Left ventricle myocardium inferior (tissue), 1 donor: Measurements from ENCODE around the gene C9orf78. TPM values are rescaled to one million over a fixed set of nuclear protein-coding genes. Genes with fewer than 3 reads are reported as not detected.
"Not testable (repeated sequence)": the region's sequence is repeated elsewhere in the genome, so short reads cannot be mapped to it uniquely, and the experiment has no call there.

Experiments
- DNase-seq: peaks from one replicate; pipeline ENCODE4 v3.0.0-alpha.2; 2020
- H3K27ac ChIP-seq: fragments of 200-600 bp; replicated peaks from 2 replicates; pipeline ENCODE4 v1.8.0; 2021
- H3K27me3 ChIP-seq: fragments of 200-600 bp; 2 replicates; pipeline ENCODE4 v1.8.0; 2021; ENCODE audit warnings: low read depth
- H3K36me3 ChIP-seq: fragments of 200-600 bp; 2 replicates; pipeline ENCODE4 v1.8.0; 2021
- H3K4me1 ChIP-seq: fragments of 200-600 bp; 2 replicates; pipeline ENCODE4 v1.8.0; 2021
- H3K4me3 ChIP-seq: fragments of 200-600 bp; 2 replicates; pipeline ENCODE4 v1.8.0; 2021; ENCODE audit warnings: mild to moderate bottlenecking, moderate library complexity
- H3K9me3 ChIP-seq: fragments of 200-600 bp; replicated peaks from 2 replicates; pipeline ENCODE4 v1.8.0; 2021
- intact Hi-C: fragments of 100-400 bp; cut with micrococcal nuclease; formaldehyde crosslinking; loops from one replicate; pipeline ENCODE4 v1.11.0; 2022
- total RNA-seq: library from RNA; stranded (reverse); fragmentation: NEBNext Ultra II Directional; extraction: Animal tissue kit (Norgen Biotek cat#: 25700); gene quantifications from one replicate; pipeline ENCODE4 v1.2.1, GENCODE V29; 2021
- TF ChIP-seq, protein P1 (sequence below): fragments of 200-600 bp; IDR thresholded peaks from 2 replicates; pipeline ENCODE4 v1.8.0; 2021; ENCODE audit warnings: antibody characterized with exemption, mild to moderate bottlenecking, borderline replicate concordance
- donor health status: DM: no; HTN: yes; CAD: no; lungs with severe emphysema.

Gene C9orf78
- total RNA-seq, 1 donor from 2014 or later = 30.0 TPM

DNA sequence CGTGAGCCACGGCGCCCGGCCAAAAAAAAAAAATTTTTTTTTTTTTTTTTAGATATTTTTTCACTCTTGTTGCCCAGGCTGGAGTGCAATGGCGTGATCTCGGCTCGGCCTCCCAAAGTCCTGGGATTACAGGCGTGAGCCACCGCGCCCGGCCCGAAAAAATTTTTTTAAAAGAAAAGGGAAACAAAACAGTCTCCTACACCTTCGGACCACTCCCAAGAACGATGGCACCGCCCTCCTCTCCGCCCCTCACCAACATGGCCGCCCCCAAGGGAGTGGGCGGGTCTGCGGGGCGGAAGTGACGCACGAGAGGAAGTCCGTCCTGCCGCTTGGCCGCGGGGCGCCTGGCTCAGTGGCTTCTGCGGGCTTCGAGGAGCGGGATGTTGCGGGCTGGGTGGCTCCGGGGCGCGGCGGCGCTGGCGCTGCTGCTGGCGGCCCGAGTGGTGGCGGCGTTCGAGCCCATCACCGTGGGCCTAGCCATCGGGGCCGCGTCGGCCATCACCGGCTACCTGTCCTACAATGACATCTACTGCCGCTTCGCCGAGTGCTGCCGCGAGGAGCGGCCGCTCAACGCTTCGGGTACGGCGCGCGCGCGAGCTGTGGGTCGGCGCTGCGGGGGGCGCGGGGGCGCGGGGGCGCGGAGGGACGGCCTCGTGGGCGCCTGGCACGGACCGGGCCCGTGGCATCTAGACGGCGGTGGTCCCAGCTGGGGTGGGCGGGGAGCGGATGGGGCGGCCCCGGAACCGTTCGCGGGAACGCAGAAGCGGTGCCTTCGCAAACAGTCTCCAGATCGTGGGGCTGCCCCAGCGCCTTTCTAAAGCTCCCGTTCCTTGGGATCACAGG, 32.0 kb downstream of the C9orf78 start, which contains the start of gene TOR1B:
TSS of gene TOR1B (plus strand) at position 352 of the 843 bp plus-strand sequence. CDS start at position 381, 29 bp downstream.
- TF ChIP-seq, protein P1, sequence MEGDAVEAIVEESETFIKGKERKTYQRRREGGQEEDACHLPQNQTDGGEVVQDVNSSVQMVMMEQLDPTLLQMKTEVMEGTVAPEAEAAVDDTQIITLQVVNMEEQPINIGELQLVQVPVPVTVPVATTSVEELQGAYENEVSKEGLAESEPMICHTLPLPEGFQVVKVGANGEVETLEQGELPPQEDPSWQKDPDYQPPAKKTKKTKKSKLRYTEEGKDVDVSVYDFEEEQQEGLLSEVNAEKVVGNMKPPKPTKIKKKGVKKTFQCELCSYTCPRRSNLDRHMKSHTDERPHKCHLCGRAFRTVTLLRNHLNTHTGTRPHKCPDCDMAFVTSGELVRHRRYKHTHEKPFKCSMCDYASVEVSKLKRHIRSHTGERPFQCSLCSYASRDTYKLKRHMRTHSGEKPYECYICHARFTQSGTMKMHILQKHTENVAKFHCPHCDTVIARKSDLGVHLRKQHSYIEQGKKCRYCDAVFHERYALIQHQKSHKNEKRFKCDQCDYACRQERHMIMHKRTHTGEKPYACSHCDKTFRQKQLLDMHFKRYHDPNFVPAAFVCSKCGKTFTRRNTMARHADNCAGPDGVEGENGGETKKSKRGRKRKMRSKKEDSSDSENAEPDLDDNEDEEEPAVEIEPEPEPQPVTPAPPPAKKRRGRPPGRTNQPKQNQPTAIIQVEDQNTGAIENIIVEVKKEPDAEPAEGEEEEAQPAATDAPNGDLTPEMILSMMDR = no peak
- DNase-seq = peak; percentile 95
- peak within 1 kb of the TSS; percentile 83 for H3K4me3 ChIP-seq
- no peaks in the 10 kb centered on the region for H3K27me3 ChIP-seq
- intact Hi-C loops = no loop called here
- H3K36me3 ChIP-seq = peaks cover 10% of the 10 kb centered on the region
- no peaks in the 10 kb centered on the region for H3K9me3 ChIP-seq
- H3K4me1 ChIP-seq = peaks cover 18% of the 10 kb centered on the region
- peak within 1 kb of the TSS; percentile 89 for H3K27ac ChIP-seq

DNA sequence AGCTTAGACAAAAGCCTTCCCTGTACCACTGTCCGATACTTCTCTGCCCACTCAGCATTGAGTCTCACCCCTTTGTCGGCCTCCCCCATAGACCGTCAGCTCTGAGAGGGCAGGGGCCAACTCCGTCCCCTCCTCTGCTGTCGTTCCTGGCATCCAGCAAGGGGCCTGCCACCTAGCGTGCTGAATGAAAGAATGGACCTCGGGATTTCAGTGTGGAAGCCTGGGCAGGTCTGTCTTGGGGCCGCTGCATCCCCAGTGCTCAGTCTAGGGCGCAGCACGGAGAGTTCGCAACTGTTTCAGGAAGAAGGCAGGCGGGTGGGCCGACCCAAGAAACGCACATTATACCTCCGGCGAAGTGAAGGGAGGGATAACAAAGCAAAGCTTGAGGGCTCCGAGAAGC, 33.6 kb downstream of the C9orf78 start:
- H3K27me3 ChIP-seq = peaks cover 1% of the 10 kb centered on the region
- intact Hi-C loops = no loop called here
- H3K9me3 ChIP-seq = no peaks in the 10 kb centered on the region
- no peak for DNase-seq
- no peaks in the 10 kb centered on the region for H3K36me3 ChIP-seq
- no peak overlapping the region for H3K4me3 ChIP-seq
- H3K27ac ChIP-seq = no peak overlapping the region
- TF ChIP-seq, protein P1 = no peak
- peaks cover 18% of the 10 kb centered on the region for H3K4me1 ChIP-seq

DNA sequence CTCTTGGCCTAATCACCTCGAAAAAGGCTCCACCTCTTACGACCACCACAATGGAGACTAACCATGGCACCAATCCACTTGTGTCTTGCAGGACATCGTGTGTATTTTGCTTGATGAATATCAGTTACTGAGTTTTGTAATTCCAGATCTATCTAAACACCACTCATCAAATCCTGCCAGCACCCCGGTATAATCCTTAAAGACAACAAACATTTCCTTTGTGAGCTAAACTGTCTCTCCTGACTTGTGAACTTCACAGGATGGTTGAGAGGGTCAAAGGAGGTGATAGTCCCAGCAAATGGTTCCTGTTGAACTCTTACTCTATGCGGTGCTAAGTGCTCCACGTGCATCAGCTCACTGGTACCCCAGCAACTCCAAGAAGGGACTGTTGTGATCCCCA, 36.1 kb downstream of the C9orf78 start:
- TF ChIP-seq, protein P1 = no peak
- intact Hi-C loops = no loop called here
- H3K27ac ChIP-seq = no peak overlapping the region

DNA sequence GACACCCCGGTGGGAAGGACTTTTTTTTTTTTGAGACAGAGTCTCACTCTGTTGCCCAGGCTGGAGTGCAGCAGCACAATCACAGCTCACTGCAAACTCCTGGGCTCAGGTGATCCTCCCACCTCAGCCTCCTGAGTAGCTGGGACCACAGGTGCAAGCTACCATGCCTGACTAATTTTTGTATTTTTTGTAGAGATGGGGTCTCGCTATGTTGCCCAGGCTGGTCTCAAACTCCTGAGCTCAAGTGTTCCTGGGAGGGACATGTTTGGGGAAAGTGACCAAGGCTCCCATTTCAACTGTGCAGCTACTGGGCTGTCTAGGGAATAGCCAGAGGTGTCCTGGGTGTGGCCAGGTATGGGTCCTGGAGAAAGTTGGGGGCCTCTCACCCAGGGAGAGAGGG, 39.0 kb downstream of the C9orf78 start:
- H3K4me3 ChIP-seq, H3K27ac ChIP-seq, H3K36me3 ChIP-seq, intact Hi-C loops, H3K4me1 ChIP-seq, H3K9me3 ChIP-seq, DNase-seq: not testable (repeated sequence)
- peaks cover 42% of the 10 kb centered on the region for H3K27me3 ChIP-seq

More for the DNA sequence above, 36.1 kb downstream of the C9orf78 start:
- DNase-seq = no peak
- peaks cover 26% of the 10 kb centered on the region for H3K27me3 ChIP-seq
- H3K4me1 ChIP-seq = peaks cover 13% of the 10 kb centered on the region
- H3K4me3 ChIP-seq = no peak overlapping the region
- no peaks in the 10 kb centered on the region for H3K36me3 ChIP-seq
- no peaks in the 10 kb centered on the region for H3K9me3 ChIP-seq

DNA sequence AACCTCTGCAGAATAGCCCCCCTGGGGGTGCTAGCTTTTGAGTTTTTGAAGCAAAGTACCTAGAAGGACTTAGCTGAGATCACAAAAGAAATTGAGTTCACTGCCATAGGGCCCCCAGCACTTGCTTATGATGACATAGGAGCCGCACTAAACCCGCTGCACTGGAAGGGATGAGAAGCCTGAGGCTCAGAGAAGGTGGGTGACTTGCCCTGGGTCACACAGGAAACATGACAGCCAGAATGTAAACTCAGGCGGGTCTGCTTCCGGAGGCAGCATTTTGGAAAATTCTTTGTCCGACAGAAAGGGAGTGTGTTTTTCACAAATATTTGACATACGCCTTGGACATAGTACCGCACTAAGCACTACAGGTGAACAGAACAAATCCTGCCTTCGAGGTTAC, 40.5 kb downstream of the C9orf78 start:
- TF ChIP-seq, protein P1 = no peak
- DNase-seq = no peak
- Histone ChIP-seq H3K4me1 (no peaks in the 10 kb centered on the region), H3K9me3 (no peaks in the 10 kb centered on the region), H3K4me3 (no peak overlapping the region), H3K27ac (no peak overlapping the region), H3K27me3 (peaks cover 44% of the 10 kb centered on the region), H3K36me3 (no peaks in the 10 kb centered on the region)
- intact Hi-C loops = no loop called here

DNA sequence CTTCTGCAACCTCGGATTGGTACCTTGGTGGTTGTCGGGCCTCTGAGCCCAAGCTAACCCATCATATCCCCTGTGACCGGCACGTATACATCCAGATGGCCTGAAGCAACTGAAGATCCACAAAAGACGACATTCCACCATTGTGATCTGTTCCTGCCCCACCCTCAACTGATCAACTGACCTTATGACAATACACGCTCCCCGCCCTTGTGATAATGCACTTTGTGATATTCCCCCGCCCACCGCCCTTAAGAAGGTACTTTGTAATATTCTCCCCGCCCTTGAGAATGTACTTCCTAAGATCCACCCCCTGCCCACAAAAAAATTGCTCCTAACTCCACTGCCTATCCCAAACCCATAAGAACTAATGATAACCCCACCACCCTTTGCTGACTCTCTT, 48.6 kb downstream of the C9orf78 start:
- Histone ChIP-seq H3K9me3 (no peaks in the 10 kb centered on the region), H3K4me3 (no peak overlapping the region), H3K36me3 (no peaks in the 10 kb centered on the region), H3K27me3 (peaks cover 31% of the 10 kb centered on the region), H3K4me1 (no peaks in the 10 kb centered on the region), H3K27ac (no peak overlapping the region)
- no peak for DNase-seq
- intact Hi-C loops = loop anchor here (10.0 kb wide), 2 partner anchors 142 to 652 kb away; partner anchors contain the start of gene ASB6
- TF ChIP-seq, protein P1 = no peak
